Ramos (cell line): ENCODE results near the gene DGKE.

Experiments used
- in situ Hi-C: fragments of 300-500 bp; cut with MboI; formaldehyde crosslinking; loops from one replicate; pipeline ENCODE4 v1.14.3; 2022; ENCODE audit warnings: low sequenced_read_pairs; ENCODE audit not compliant: unreplicated experiment

The DGKE gene

GRCh38 chr17:56833809-56834379, at the start of gene DGKE, which contains the start of gene C17orf67:
TSS of gene DGKE (plus strand) at chr17:56834151. CDS start at chr17:56834796, 645 bp downstream.
TSS of gene C17orf67 (minus strand) at chr17:56833920. CDS start at chr17:56815810, 18,110 bp downstream.
- in situ Hi-C loops, result no loop called here

- in situ Hi-C loops, result no loop called here
These were observed 48.5 kb upstream of the DGKE start for GRCh38 chr17:56785405-56785804.

DNA sequence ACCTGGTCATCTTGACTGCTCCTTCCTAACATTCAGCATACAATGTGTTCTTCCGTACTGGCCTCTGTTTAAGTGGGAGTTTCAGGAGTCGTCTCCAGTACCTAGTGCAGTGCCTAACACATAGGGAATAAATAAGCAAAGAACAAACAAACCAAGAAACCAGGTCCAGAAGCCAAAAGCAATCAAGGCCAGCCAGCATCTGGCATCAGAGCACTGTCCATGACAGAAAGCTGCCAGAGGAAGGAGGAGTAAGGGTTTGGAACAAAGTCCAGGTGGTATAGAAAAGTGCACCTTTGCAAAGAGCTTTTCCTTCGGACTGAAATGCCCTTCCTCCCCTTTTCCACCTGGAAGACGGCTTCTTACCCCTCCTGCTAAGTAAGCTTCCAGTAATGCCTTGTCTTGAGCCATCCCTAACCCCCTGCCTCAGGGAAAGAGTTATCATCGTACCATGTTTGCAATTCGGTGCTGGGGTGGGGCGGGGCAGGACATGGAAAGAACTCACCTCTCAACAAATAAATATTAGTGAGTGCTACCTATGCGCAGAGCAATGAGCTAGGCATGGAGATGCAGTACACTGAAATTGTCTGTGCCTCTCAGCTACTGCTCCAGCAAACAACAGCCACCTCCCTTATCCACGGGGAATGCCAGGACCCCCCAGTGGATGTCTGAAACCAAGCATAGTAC, 47.8 kb upstream of the DGKE start:
- in situ Hi-C loops, result no loop called here

- in situ Hi-C loops, result no loop called here
These were observed 46.9 kb upstream of the DGKE start for GRCh38 chr17:56786989-56787482.

GRCh38 chr17:56792267-56792666, 41.7 kb upstream of the DGKE start:
- in situ Hi-C loops, result no loop called here

DNA sequence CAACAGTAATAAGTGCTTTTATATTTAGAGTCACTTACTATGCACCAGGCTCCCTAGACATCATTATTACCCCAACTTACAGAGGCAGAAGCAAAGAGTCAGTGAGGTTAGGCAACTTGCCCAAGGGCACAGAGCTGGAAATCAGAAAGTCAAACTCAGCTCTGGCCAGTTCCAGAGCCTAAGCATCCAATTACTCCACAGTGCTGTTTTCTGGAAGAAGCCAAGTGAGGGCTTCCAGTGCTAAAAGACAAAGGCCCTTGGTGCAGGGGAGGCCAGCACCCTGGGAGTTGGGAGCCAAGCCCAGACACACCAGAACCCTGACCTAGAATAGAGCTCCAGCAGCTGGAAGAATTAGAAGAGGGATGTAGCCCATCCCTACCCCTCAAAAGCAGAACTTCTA, 40.4 kb upstream of the DGKE start:
- in situ Hi-C loops, result no loop called here

GRCh38 chr17:56793957-56794356, 40.0 kb upstream of the DGKE start:
- in situ Hi-C loops, result no loop called here

- in situ Hi-C loops, result no loop called here
These were observed 38.6 kb upstream of the DGKE start for GRCh38 chr17:56795221-56795865.

DNA sequence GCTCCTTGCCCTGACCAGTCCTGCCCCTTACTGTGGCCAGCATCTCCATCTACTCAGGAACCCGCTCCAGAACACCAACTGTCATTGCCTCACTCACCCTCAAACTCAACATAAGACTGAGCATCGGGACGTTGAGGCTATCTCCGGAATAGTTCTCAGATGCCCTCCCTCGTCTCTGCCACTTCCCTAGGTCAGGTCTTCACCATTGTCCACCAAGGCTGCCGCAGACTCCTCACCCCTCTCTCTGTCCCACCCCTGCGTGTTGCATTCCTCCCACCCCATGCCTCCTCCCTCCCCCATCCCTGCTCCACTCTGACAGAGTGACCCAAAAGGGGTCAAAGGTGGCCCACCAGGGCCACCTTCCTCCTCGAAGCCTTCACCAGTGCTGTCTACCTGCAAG, 37.4 kb upstream of the DGKE start:
- in situ Hi-C loops, result no loop called here

DNA sequence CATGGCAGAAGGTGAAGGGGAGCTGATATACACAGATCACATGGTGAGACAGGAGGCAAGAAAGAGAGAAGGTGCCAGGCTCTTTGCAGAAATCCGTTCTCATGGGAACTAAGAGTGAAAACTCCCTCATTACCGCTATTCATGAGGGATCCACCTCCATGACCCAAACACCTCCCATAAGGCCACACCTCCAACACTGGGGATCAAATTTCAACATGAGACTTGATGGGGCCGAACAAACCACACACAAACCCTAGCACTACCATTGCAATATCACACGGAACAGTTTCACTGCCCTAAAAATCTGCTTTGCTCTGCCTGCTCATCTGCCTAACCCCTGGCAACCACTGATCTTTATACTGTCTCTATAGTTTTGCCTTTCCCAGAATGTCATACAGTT, 35.0 kb upstream of the DGKE start:
- in situ Hi-C loops, result no loop called here

DNA sequence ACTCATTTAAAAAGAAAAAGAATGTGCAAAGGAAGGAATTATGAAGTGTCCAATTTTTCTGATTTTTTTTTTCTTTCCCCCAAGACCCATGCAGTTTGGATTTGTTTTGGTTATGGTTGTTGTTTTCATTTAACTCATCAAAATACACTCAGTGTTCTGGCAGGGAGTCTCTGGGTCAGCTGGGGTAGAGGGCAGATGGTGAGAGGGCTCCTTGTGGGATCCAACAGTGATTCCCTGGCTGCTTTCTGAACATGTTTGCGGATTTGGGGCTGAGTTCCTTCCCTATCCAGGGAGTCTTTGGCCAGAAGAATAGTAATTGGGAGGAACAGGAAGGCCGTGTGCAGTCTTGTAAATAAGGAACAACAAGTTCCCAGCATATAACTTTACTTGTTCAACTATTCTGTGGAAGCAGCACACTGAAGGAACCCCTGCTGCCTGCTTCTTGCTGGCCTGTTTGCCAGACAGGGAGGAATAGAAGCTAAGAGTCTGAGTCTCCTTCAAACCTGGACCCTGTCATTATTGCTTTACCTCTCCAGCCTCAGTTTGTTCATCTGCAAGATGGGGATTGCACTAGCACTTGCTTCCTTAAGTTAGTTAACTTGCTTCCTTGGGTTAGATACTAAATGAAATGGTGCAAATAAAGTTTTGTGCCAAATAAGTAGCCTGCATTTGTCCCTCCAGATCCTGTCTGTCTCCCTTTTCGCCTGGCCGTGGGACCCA, 32.3 kb upstream of the DGKE start:
- in situ Hi-C loops, result no loop called here

- in situ Hi-C loops, result no loop called here
These were observed 30.9 kb upstream of the DGKE start for GRCh38 chr17:56803071-56803470.

GRCh38 chr17:56804454-56804853, 29.5 kb upstream of the DGKE start:
- in situ Hi-C loops, result no loop called here

DNA sequence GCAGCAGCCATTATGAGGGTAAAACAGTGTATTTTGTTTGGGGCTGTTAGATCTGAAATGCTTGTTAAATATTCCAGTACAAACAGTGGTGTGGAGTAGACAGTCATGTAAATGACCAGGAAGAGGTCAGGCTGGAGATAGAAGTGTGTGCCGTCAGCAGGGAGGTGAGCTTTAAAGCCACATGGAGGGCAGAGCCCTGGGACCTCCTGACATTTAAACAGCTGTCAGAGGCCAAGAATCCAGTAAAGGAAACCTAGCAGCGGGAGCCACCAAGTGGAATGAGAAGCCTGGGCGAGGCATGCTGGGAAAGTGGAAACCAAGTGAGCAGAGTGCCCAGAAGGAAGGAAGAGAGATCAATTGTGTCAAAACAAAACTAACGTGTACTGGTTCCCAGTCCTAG, 27.0 kb upstream of the DGKE start:
- in situ Hi-C loops, result no loop called here

DNA sequence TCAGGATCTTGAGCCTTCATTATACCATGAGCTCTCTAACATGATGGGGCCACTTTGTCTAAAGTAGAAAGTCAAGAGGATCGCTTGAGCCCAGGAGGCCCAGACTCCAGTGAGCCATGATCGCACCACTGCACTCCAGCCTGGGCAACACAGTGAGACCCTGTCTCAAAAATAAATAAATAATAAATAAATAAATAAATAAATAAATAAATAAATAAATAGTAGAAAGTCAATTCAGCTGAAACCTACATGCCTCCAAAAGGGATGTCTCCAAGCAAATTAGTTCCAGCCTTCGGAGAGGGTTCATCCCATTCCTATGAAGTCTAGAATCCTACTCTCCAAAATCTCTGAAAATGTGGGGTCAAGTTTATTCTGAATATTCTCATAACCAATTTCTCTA, 26.2 kb upstream of the DGKE start:
- in situ Hi-C loops, result no loop called here

DNA sequence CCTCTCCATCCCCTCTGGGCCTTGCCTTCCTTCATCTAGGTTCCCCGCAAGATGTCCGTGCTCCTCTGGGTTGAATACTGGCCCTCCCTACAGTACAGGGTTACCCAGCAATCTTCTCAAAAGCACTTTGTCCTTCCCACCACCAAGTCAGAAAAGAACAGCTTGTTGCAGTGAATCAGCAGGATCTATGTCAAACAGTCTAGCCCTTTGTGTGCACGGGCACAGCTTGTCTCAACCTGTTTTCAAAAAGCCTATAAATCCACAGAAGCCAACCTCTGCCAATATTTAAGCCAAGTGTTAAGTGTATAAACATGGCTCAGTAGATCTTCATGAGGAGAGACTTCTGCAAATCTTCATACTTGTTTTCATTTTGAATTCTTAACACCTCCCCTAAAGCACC, 25.4 kb upstream of the DGKE start:
- in situ Hi-C loops, result no loop called here

GRCh38 chr17:56809106-56809819, 24.7 kb upstream of the DGKE start:
- in situ Hi-C loops, result no loop called here

- in situ Hi-C loops, result no loop called here
These were observed 24.2 kb upstream of the DGKE start for GRCh38 chr17:56809820-56810179.

- in situ Hi-C loops, result no loop called here
These were observed 23.6 kb upstream of the DGKE start for GRCh38 chr17:56810343-56810742.
